AG09309 (cell line): ENCODE results near the gene KCMF1.

Experiments
- DNase-seq: peaks from one replicate; pipeline ENCODE4 v3.0.0-alpha.2; 2010; ENCODE audit warnings: low read depth
- H3K4me3 ChIP-seq: 2 replicates; pipeline ENCODE4 v1.5.1; 2011; ENCODE audit warnings: mild to moderate bottlenecking, low read depth, low read length, moderate library complexity; ENCODE audit not compliant: control insufficient read depth
- CTCF ChIP-seq: IDR thresholded peaks from 2 replicates; pipeline ENCODE4 v1.5.1; 2011; ENCODE audit warnings: mild to moderate bottlenecking, low read depth, low read length, inconsistent platforms; ENCODE audit not compliant: insufficient read depth, control insufficient read depth; ENCODE audit errors: missing control alignments

KCMF1 gene

GRCh38 chr2:84999553-84999955 lies 28.6 kb downstream of the KCMF1 start:
- TF ChIP-seq CTCF: no peak
- H3K4me3 ChIP-seq: no peak overlapping the region
- DNase-seq: no peak

GRCh38 chr2:85001595-85001994 lies 30.6 kb downstream of the KCMF1 start:
- no peak for TF ChIP-seq CTCF
- H3K4me3 ChIP-seq: no peak overlapping the region
- no peak for DNase-seq

- DNase-seq: no peak
- TF ChIP-seq CTCF: no peak
- no peak overlapping the region for H3K4me3 ChIP-seq
Measured at GRCh38 chr2:85002534-85002933, 31.6 kb downstream of the KCMF1 start.

- no peak for DNase-seq
- no peak for TF ChIP-seq CTCF
- H3K4me3 ChIP-seq: no peak overlapping the region
Measured at GRCh38 chr2:85008252-85008651, 37.3 kb downstream of the KCMF1 start.

GRCh38 chr2:85009019-85009618 lies 38.2 kb downstream of the KCMF1 start:
- TF ChIP-seq CTCF: no peak
- no peak for DNase-seq
- H3K4me3 ChIP-seq: no peak overlapping the region

GRCh38 chr2:85010404-85010803 lies 39.4 kb downstream of the KCMF1 start:
- no peak for TF ChIP-seq CTCF
- H3K4me3 ChIP-seq: no peak overlapping the region
- no peak for DNase-seq

- no peak overlapping the region for H3K4me3 ChIP-seq
- DNase-seq: no peak
- no peak for TF ChIP-seq CTCF
Measured at GRCh38 chr2:85011098-85011497, 40.1 kb downstream of the KCMF1 start.
